VCaP (cell line): ENCODE results near the gene SYNCRIP.
"Not testable (repeated sequence)": the region's sequence is repeated elsewhere in the genome, so short reads cannot be mapped to it uniquely, and the experiment has no call there.

Source experiments
- H3K27ac ChIP-seq: fragments of 450-650 bp; 2 replicates; pipeline ENCODE4 v1.5.1; 2017
- CTCF ChIP-seq: fragments of 450-650 bp; conservative IDR thresholded peaks from 2 replicates; pipeline ENCODE4 v1.5.1; 2017; ENCODE audit warnings: mild to moderate bottlenecking, moderate library complexity

SYNCRIP gene

GRCh38 chr6:85591207-85591606, 51.5 kb downstream of the SYNCRIP start:
- TF ChIP-seq CTCF = no peak
- H3K27ac ChIP-seq = no peak overlapping the region

GRCh38 chr6:85585741-85586140, 56.9 kb downstream of the SYNCRIP start:
- no peak for TF ChIP-seq CTCF
- H3K27ac ChIP-seq = no peak overlapping the region

GRCh38 chr6:85582832-85583231, 59.9 kb downstream of the SYNCRIP start:
- H3K27ac ChIP-seq = not testable (repeated sequence)

- H3K27ac ChIP-seq = no peak overlapping the region
- TF ChIP-seq CTCF = no peak
Measured at GRCh38 chr6:85581572-85581971, 61.1 kb downstream of the SYNCRIP start.

- H3K27ac ChIP-seq = no peak overlapping the region
- TF ChIP-seq CTCF = no peak
Measured at GRCh38 chr6:85580878-85581267, 61.8 kb downstream of the SYNCRIP start.

GRCh38 chr6:85580118-85580877, 62.4 kb downstream of the SYNCRIP start:
- H3K27ac ChIP-seq = no peak overlapping the region
- TF ChIP-seq CTCF = no peak

- no peak overlapping the region for H3K27ac ChIP-seq
- TF ChIP-seq CTCF = no peak
Measured at GRCh38 chr6:85579581-85579980, 63.1 kb downstream of the SYNCRIP start.

GRCh38 chr6:85576476-85576875, 66.2 kb downstream of the SYNCRIP start:
- no peak for TF ChIP-seq CTCF
- H3K27ac ChIP-seq = no peak overlapping the region
